NCI-H146 treated with DMSO at 0.1 percent for 48 hours (cell line): ENCODE results near the gene SLC9A9.
A peak's percentile ranks its signal among the peaks of the same experiment; 100 is the strongest.

ENCODE experiments used
- DNase-seq: peaks from one replicate; lab custom pipeline; 2025; ENCODE audit not compliant: unreplicated experiment; lab: John Stamatoyannopoulos, UW

SLC9A9 gene

GRCh38 chr3:143603774-143604173, 244.5 kb downstream of the SLC9A9 start:
- DNase-seq = no peak

GRCh38 chr3:143601723-143602484, 246.4 kb downstream of the SLC9A9 start:
- DNase-seq = no peak

- no peak for DNase-seq
Observed at GRCh38 chr3:143600756-143601718, 247.2 kb downstream of the SLC9A9 start.

GRCh38 chr3:143597774-143598652, 250.3 kb downstream of the SLC9A9 start:
- DNase-seq = peak; percentile 98

- DNase-seq = no peak
Observed at GRCh38 chr3:143596957-143597642, 251.2 kb downstream of the SLC9A9 start.

GRCh38 chr3:143595456-143596077, 252.7 kb downstream of the SLC9A9 start:
- DNase-seq = no peak

- peak; percentile 47 for DNase-seq
Observed at GRCh38 chr3:143594206-143594605, 254.1 kb downstream of the SLC9A9 start.

- peak; percentile 49 for DNase-seq
Observed at GRCh38 chr3:143590660-143591059, 257.6 kb downstream of the SLC9A9 start.

GRCh38 chr3:143586576-143586975, 261.7 kb downstream of the SLC9A9 start:
- no peak for DNase-seq

- no peak for DNase-seq
Observed at GRCh38 chr3:143585720-143586456, 262.4 kb downstream of the SLC9A9 start.

- DNase-seq = no peak
Observed at GRCh38 chr3:143584474-143584873, 263.8 kb downstream of the SLC9A9 start.

- DNase-seq = no peak
Observed at GRCh38 chr3:143581972-143582722, 266.1 kb downstream of the SLC9A9 start.

GRCh38 chr3:143578810-143579435, 269.3 kb downstream of the SLC9A9 start:
- DNase-seq = no peak

GRCh38 chr3:143576568-143577270, 271.5 kb downstream of the SLC9A9 start:
- DNase-seq = no peak

GRCh38 chr3:143574933-143575332, 273.3 kb downstream of the SLC9A9 start:
- DNase-seq = no peak

- no peak for DNase-seq
Observed at GRCh38 chr3:143573610-143574303, 274.5 kb downstream of the SLC9A9 start.

- no peak for DNase-seq
Observed at GRCh38 chr3:143571548-143571947, 276.7 kb downstream of the SLC9A9 start.
